Placental pericyte (primary cell): Measurements from ENCODE around the gene MMP23B. TPM values are rescaled to one million over a fixed set of nuclear protein-coding genes. Genes with fewer than 3 reads are reported as not detected.

Source experiments
- total RNA-seq: library from RNA; depleted of rRNA; stranded (reverse); fragments of >200 nt; gene quantifications from 2 replicates; pipeline ENCODE4 v1.2.3, GENCODE V29; 2012

The MMP23B gene
- total RNA-seq, result 8.4 and 12.9 TPM in 2 replicates

DNA sequence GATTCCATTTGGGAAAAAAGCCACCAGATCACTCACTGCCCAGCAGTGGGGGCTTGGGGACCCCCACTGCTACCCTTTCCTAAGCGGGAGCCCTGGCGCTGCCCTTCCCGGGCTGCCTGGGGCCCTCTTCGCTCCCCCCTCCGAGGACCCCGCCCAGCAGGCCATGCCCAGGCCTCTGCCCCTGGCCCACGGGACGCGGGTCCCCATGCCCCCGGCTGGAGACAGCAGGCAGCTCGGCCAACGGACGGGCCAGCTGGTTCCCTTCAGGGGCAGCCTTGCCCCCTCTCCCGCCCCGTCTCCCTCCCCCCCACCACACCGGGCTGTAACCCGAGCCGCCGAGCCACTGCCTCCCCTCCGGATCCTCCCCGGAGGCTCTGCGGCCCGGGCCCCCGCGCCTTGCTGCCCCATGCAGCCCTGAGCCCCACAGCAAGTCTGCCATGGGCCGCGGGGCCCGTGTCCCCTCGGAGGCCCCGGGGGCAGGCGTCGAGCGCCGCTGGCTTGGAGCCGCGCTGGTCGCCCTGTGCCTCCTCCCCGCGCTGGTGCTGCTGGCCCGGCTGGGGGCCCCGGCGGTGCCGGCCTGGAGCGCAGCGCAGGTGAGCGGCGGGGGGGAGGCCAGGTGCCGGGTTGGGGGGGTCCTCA lies at the start of gene MMP23B:
Gene MMP23B (plus strand): TSS at position 392 of the 639 bp plus-strand sequence. CDS start 46 bp downstream, at position 438.

DNA sequence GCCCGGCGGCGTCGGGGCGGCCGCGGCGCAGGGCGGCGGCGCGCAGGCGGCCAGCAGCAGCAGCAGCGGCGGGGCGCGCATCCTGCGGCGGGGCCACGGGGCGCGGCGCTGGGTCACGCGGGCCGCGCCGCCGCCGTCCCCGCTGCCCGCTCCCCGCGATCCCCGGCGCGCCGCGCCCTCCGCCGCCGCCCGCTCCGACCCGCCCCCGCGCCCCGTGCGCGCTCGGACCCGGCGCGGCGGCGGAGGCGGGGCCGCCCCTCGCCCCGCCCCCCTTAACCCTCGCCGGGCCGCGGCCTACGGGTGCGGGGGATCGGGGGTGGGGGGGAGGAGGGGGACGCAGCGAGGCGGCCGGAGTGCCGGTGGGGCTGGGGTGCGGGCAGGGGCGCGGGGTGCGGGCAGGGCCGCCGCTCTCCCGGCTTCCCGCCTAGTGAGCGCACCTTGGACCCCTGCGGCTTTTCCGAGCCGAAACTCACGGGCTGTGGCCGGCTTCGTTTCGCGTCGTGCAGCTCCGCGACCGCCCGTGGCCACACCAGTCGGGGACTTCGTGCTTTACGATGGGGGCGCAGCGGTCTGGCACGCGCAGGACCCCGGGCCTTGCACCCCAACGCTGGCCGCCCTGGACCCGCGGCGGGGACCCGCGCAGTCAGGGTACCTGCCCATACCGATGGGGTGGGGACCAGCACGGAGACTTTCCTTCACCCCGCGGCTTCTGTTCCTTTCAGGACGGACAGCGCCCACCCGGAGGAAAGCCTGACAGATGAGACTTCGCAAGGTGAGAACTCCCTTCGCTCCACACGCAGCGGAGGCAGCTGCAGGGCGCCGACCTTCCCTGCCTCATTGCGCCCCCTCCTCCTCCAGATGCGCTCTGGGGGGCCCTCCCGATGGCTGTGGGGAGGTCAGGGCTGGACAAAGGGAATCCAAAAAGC lies 31.8 kb upstream of the MMP23B start, which contains the start of gene FNDC10:
Gene FNDC10 (minus strand): TSS at position 201 of the 926 bp plus-strand sequence. CDS start 120 bp downstream, at position 81.

DNA sequence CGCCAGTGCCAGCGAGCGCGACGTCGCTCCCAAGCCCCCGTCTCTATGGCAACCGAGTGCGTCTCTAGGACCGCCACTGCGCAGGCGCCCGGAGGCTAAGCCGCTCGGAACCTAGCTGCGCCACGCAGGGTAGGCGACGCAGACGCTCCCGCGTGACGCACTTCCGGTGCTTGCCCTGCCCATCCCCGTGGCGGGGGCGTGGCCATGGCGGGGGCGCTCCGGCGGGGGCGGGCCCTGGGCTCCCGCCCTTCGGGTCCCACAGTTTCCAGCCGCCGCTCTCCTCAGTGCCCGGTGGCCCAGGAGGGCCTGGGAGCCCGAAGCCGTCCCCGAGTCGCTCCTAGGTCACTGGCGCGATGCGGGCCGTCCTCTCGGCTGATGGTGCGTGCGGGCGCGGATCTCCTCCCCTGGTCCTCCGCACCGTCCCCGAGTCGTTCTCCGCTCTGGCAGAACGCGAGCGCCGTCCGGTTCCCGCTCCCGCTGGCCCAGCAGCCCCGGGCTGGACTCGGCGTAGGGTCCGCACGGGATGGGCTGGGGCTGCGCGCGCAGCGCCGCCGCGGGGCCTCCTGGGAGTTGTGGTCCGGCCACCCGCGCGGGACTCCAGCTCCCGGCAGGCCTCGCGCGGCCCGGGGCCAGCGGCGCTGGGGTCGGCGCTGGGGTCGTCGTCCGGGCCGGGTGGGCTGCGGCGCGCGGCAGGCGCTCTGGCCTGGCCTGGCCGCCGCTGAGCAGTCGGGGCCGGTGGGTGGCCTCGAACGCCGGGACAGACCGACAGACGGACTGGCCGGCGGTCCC lies 16.5 kb upstream of the MMP23B start, which contains the start of gene MIB2:
Gene MIB2 (plus strand): TSS at position 245 of the 789 bp plus-strand sequence. CDS start 7,953 bp downstream, outside the sequence.

DNA sequence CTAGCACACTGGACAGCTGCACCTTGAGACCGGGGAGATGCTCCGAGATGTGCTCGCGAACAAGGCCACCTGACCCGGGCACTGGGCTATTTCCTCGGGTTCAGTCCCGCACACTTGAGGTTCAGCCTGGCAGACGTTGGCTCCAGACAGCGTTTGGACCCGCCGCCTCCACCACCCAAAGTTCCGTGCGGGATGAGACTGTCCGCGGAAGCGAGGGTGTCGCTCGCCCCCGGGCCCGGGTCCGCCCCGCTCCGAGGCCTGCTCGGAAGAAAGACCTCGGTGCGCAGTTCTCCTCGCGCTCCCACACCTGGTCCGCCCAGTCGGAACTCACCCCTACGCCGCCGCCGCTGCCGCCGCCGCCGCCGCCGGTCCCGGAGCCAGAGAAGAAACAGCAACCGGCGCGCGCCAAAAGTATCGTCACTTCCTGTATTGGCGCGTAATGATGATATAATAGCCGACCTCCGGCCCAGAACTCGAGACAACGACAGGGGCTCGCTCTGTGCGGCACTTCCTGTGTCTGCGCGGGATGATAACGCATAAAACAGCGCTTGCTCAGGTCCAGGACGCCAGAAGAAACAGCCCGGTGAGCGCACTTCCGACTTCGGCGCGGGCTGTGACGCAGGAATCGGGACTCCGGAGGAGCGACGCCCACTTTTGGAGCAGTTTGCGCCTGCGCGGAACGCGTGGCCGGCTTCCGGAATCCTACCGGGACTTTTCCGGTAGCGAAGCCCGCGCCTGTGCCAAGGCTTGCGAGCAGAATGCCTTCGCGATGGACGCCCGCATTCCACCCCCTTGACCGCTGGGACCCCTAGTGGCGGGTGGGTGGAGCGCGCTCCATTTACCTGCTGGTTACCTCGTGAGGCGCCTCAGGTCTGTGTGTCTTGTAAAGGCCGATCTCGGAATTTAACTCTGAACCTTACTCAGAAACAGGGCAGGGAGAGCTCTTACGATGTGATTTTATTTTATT lies 26.9 kb downstream of the MMP23B start, which contains the start of gene CDK11B:
Gene CDK11B (minus strand): TSS at position 422 of the 967 bp plus-strand sequence. CDS start 1,519 bp downstream, outside the sequence.

Other genes starting within 250 kb of the MMP23B start
- gene CCNL2, start 232.8 kb upstream of the MMP23B start, total RNA-seq, result 96.1 and 129 TPM in 2 replicates
- gene MRPL20, start 224.9 kb upstream of the MMP23B start, total RNA-seq, result 51.9 and 91.8 TPM in 2 replicates
- under 0.01 and 0.14 TPM in 2 replicates for gene ANKRD65, start 210.9 kb upstream of the MMP23B start, total RNA-seq
- 5.9 and 7.9 TPM in 2 replicates for gene VWA1, start 196.5 kb upstream of the MMP23B start, total RNA-seq
- under 0.01 TPM in 1 of 2 replicates, not detected in the other for gene ATAD3C, start 182.5 kb upstream of the MMP23B start, total RNA-seq
- gene ATAD3B, start 160.4 kb upstream of the MMP23B start, total RNA-seq, result 26.9 and 34.1 TPM in 2 replicates
- gene ATAD3A, start 120.0 kb upstream of the MMP23B start, total RNA-seq, result 47.1 and 78.2 TPM in 2 replicates
- 4.4 and 4.8 TPM in 2 replicates for gene TMEM240, start 91.5 kb upstream of the MMP23B start, total RNA-seq
- 91.5 and 111 TPM in 2 replicates for gene SSU72, start 57.3 kb upstream of the MMP23B start, total RNA-seq
- 3.4 and 3.5 TPM in 2 replicates for gene FNDC10, start 32.0 kb upstream of the MMP23B start, total RNA-seq
- 39.1 and 94.3 TPM in 2 replicates for gene MIB2, start 16.7 kb upstream of the MMP23B start, total RNA-seq
- 9.2 and 9.8 TPM in 2 replicates for gene CDK11B, start 26.8 kb downstream of the MMP23B start, total RNA-seq
- 41.1 and 51.4 TPM in 2 replicates for gene SLC35E2B, start 60.6 kb downstream of the MMP23B start, total RNA-seq
- 17.1 and 21.5 TPM in 2 replicates for gene CDK11A, start 92.2 kb downstream of the MMP23B start, total RNA-seq
- gene NADK, start 146.3 kb downstream of the MMP23B start, total RNA-seq, result 58.9 and 65.0 TPM in 2 replicates